H1 (cell line): ENCODE results near the gene MPDU1. TPM values are rescaled to one million over a fixed set of nuclear protein-coding genes. Genes with fewer than 3 reads are reported as not detected.
A peak's percentile ranks its signal among the peaks of the same experiment; 100 is the strongest.

ENCODE experiments used
- CTCF ChIA-PET: fragments of 300-600 bp; sonication (Branson Sonifier 250); formaldehyde crosslinking; loops from one replicate; lab custom pipeline; 2021; ENCODE audit not compliant: partially characterized antibody; lab: Charles Lee
- POLR2A ChIA-PET: fragments of 300-600 bp; sonication (Branson Sonifier 250); formaldehyde crosslinking; loops from one replicate; lab custom pipeline; 2021; ENCODE audit warnings: inconsistent platforms; ENCODE audit not compliant: partially characterized antibody; lab: Charles Lee
- DNase-seq, 2 experiments: peaks; one replicate each; pipeline versions ENCODE4 v3.0.0 to v3.0.0-alpha.2; 2010 to 2022; ENCODE audit warnings: low spot score in 2 of 2, low read depth in 1 of 2, mixed read lengths in 1 of 2
- FAIRE-seq: peaks from 2 replicates; lab custom pipeline; 2011; peaks lifted over from hg19 to GRCh38; lab: Jason Lieb, UNC
- H2AFZ ChIP-seq: 2 replicates; pipeline ENCODE4 v1.8.1; 2012; ENCODE audit warnings: low read length, inconsistent platforms
- H2AK5ac ChIP-seq: 2 replicates; pipeline ENCODE4 v1.6.1; 2013; ENCODE audit warnings: low read depth, low read length
- H2BK120ac ChIP-seq: replicated peaks from 2 replicates; pipeline ENCODE3; 2013; ENCODE audit warnings: low read depth, low read length, inconsistent platforms
- H2BK12ac ChIP-seq: 2 replicates; pipeline ENCODE4 v1.6.1; 2013; ENCODE audit warnings: low read depth, low read length
- H2BK15ac ChIP-seq: 2 replicates; pipeline ENCODE4 v1.6.1; 2013; ENCODE audit warnings: low read length
- H2BK20ac ChIP-seq: 2 replicates; pipeline ENCODE4 v1.6.1; 2013; ENCODE audit warnings: low read length
- H2BK5ac ChIP-seq: 2 replicates; pipeline ENCODE4 v1.6.1; 2013; ENCODE audit warnings: low read depth, low read length
- H3K14ac ChIP-seq: 2 replicates; pipeline ENCODE4 v1.6.1; 2013; ENCODE audit warnings: inconsistent platforms; ENCODE audit not compliant: insufficient read length
- H3K18ac ChIP-seq: 2 replicates; pipeline ENCODE4 v1.6.1; 2013; ENCODE audit warnings: low read length; ENCODE audit errors: extremely low read depth
- H3K23ac ChIP-seq: 2 replicates; pipeline ENCODE4 v1.6.1; 2013; ENCODE audit warnings: inconsistent platforms; ENCODE audit not compliant: insufficient read length
- H3K23me2 ChIP-seq: 2 replicates; pipeline ENCODE4 v1.6.1; 2013; ENCODE audit warnings: low read depth, low read length
- H3K27ac ChIP-seq: 2 replicates; pipeline ENCODE4 v1.6.1; 2011; ENCODE audit warnings: low read depth, low read length, inconsistent platforms
- H3K27me3 ChIP-seq, 4 experiments: replicated peaks in 1 of 4; 1 replicate in 1 of 4; 2 replicates in 3 of 4; pipeline versions ENCODE4 v1.6.1 to v1.8.1; 2011 to 2013; ENCODE audit warnings: low read length in 3 of 4, mild to moderate bottlenecking in 3 of 4, inconsistent platforms in 2 of 4, mixed read lengths in 2 of 4, moderate library complexity in 1 of 4; ENCODE audit not compliant: control insufficient read depth in 3 of 4, insufficient read depth in 3 of 4; ENCODE audit errors: extremely low read depth in 1 of 4
- H3K36me3 ChIP-seq, 4 experiments: 2 replicates each; pipeline versions ENCODE4 v1.6.1 to v1.8.1; 2011 to 2013; ENCODE audit warnings: mild to moderate bottlenecking in 4 of 4, low read length in 3 of 4, moderate library complexity in 2 of 4, control low read depth in 1 of 4, inconsistent platforms in 1 of 4; ENCODE audit not compliant: insufficient read depth in 4 of 4, control insufficient read depth in 2 of 4
- H3K4ac ChIP-seq: replicated peaks from 2 replicates; pipeline ENCODE3; 2013; ENCODE audit warnings: low read length, low read depth, mixed read lengths, inconsistent platforms; ENCODE audit not compliant: insufficient read length
- H3K4me1 ChIP-seq, 4 experiments: replicated peaks in 1 of 4; 1 replicate in 1 of 4; 2 replicates in 3 of 4; pipeline versions ENCODE4 v1.6.1 to v1.8.1; 2011 to 2013; ENCODE audit warnings: low read length in 3 of 4, inconsistent platforms in 2 of 4, mixed read lengths in 1 of 4; ENCODE audit not compliant: insufficient read depth in 4 of 4, control insufficient read depth in 3 of 4
- H3K4me2 ChIP-seq, 2 experiments: 2 replicates each; pipeline versions ENCODE4 v1.6.1 to v1.8.1; 2011 to 2013; ENCODE audit warnings: low read depth in 2 of 2, low read length in 2 of 2, control low read depth in 1 of 2, inconsistent platforms in 1 of 2, mild to moderate bottlenecking in 1 of 2; ENCODE audit not compliant: insufficient read depth in 1 of 2
- H3K4me3 ChIP-seq, 4 experiments: fragments of 200-600, 300-600 bp in 1 of 4; sonication (generic), shearing (Covaris generic), sonication (Bioruptor Twin) in 1 of 4; 2 replicates each; pipeline versions ENCODE4 v1.5.1 to v1.8.1; 2011 to 2016; ENCODE audit warnings: low read length in 4 of 4, low read depth in 3 of 4, control low read depth in 2 of 4, inconsistent platforms in 2 of 4, mild to moderate bottlenecking in 2 of 4, mixed read lengths in 1 of 4, moderate library complexity in 1 of 4; ENCODE audit not compliant: insufficient read depth in 2 of 4; ENCODE audit errors: extremely low read depth in 1 of 4
- H3K56ac ChIP-seq: replicated peaks from 2 replicates; pipeline ENCODE3; 2013; ENCODE audit warnings: low read depth, mild to moderate bottlenecking, mixed read lengths, low read length, inconsistent platforms; ENCODE audit not compliant: insufficient read length
- H3K79me1 ChIP-seq: 2 replicates; pipeline ENCODE4 v1.6.1; 2013; ENCODE audit warnings: low read depth, low read length, control low read depth
- H3K79me2 ChIP-seq, 2 experiments: 2 replicates each; pipeline versions ENCODE4 v1.6.1 to v1.8.1; 2012 to 2013; ENCODE audit warnings: low read length in 2 of 2, mild to moderate bottlenecking in 2 of 2, inconsistent platforms in 1 of 2; ENCODE audit not compliant: insufficient read depth in 2 of 2, control insufficient read depth in 1 of 2
- H3K9ac ChIP-seq, 4 experiments: replicated peaks in 1 of 4; 1 replicate in 1 of 4; 2 replicates in 3 of 4; pipeline versions ENCODE4 v1.6.1 to v1.8.1; 2011 to 2013; ENCODE audit warnings: low read depth in 3 of 4, low read length in 3 of 4, control low read depth in 2 of 4, mild to moderate bottlenecking in 2 of 4, moderate library complexity in 2 of 4, inconsistent platforms in 1 of 4; ENCODE audit errors: extremely low read depth in 1 of 4
- H3K9me3 ChIP-seq, 2 experiments: 2 replicates each; pipeline versions ENCODE4 v1.6.1 to v1.8.1; 2012 to 2013; ENCODE audit warnings: mild to moderate bottlenecking in 2 of 2, moderate library complexity in 2 of 2, control low read depth in 1 of 2, inconsistent platforms in 1 of 2, low read depth in 1 of 2, low read length in 1 of 2, mixed read lengths in 1 of 2; ENCODE audit not compliant: insufficient read depth in 2 of 2
- H4K20me1 ChIP-seq, 2 experiments: replicated peaks in 1 of 2; 2 replicates each; pipeline versions ENCODE3 to v1.8.1; 2011 to 2013; ENCODE audit warnings: inconsistent platforms in 2 of 2, low read length in 2 of 2, mild to moderate bottlenecking in 1 of 2; ENCODE audit not compliant: insufficient read depth in 2 of 2, control insufficient read depth in 1 of 2
- H4K5ac ChIP-seq: 2 replicates; pipeline ENCODE4 v1.6.1; 2013; ENCODE audit warnings: low read length, low read depth, mixed read lengths, inconsistent platforms; ENCODE audit not compliant: insufficient read length
- H4K8ac ChIP-seq: 2 replicates; pipeline ENCODE4 v1.8.0; 2013; ENCODE audit warnings: mild to moderate bottlenecking, moderate library complexity, low read length, inconsistent platforms; ENCODE audit not compliant: insufficient read depth; ENCODE audit errors: extremely low read depth
- H4K91ac ChIP-seq: replicated peaks from 2 replicates; pipeline ENCODE3; 2013; ENCODE audit warnings: low read length, mixed read lengths, inconsistent platforms; ENCODE audit not compliant: insufficient read length
- BCL11A ChIP-seq, 2 experiments: IDR thresholded peaks; one replicate each; pipeline ENCODE4 v1.6.1; 2011; ENCODE audit warnings: low read depth in 2 of 2, low read length in 2 of 2, mild to moderate bottlenecking in 2 of 2
- CHD2 ChIP-seq: IDR thresholded peaks from 2 replicates; pipeline ENCODE4 v1.6.1; 2012; ENCODE audit warnings: low read length, improper control_type of control experiment
- CREB1 ChIP-seq: IDR thresholded peaks from 2 replicates; pipeline ENCODE4 v1.6.1; 2012; ENCODE audit warnings: inconsistent platforms
- POLR2A ChIP-seq, 2 experiments: IDR thresholded peaks; 1 replicate in 1 of 2; 2 replicates in 1 of 2; pipeline ENCODE4 v1.6.1; 2011; ENCODE audit warnings: low read depth in 2 of 2, low read length in 2 of 2, mild to moderate bottlenecking in 2 of 2; ENCODE audit errors: control extremely low read depth in 1 of 2
- POLR2AphosphoS5 ChIP-seq: IDR thresholded peaks from 2 replicates; pipeline ENCODE4 v1.6.1; 2011; ENCODE audit warnings: low read depth, low read length
- SAP30 ChIP-seq: fragments of 300-600 bp; sonication (generic); IDR thresholded peaks from 2 replicates; pipeline ENCODE4 v1.7.1; 2012; ENCODE audit warnings: low read length, moderate library complexity, mild to moderate bottlenecking, inconsistent platforms; ENCODE audit not compliant: insufficient read depth, insufficient replicate concordance
- SIRT6 ChIP-seq: IDR thresholded peaks from one replicate; pipeline ENCODE4 v1.7.1; 2012; ENCODE audit warnings: low read length, inconsistent platforms
- SP1 ChIP-seq: IDR thresholded peaks from 2 replicates; pipeline ENCODE4 v1.6.1; 2011; ENCODE audit warnings: low read depth, low read length
- SP4 ChIP-seq: IDR thresholded peaks from 2 replicates; pipeline ENCODE4 v1.6.1; 2012; ENCODE audit warnings: low read length, inconsistent platforms
- SRF ChIP-seq: IDR thresholded peaks from 2 replicates; pipeline ENCODE4 v1.6.1; 2011; ENCODE audit warnings: mild to moderate bottlenecking, low read depth, low read length, moderate library complexity
- SUZ12 ChIP-seq: fragments of 200-600 bp; sonication (generic); IDR thresholded peaks from 2 replicates; pipeline ENCODE4 v1.6.1; 2012; ENCODE audit warnings: mild to moderate bottlenecking, inconsistent platforms, low read length, moderate library complexity, mixed read lengths
- TAF7 ChIP-seq: optimal IDR thresholded peaks from 2 replicates; pipeline ENCODE3; 2011; ENCODE audit warnings: low read depth, mild to moderate bottlenecking, inconsistent platforms, low read length, moderate library complexity, borderline replicate concordance
- ZNF274 ChIP-seq: IDR thresholded peaks from 2 replicates; pipeline ENCODE4 v1.7.0; 2012; ENCODE audit warnings: low read length, borderline replicate concordance; ENCODE audit errors: extremely low read depth
- WGBS, 2 experiments: shearing (Covaris generic) in 1 of 2; methylation state at CpG; one replicate each; pipeline versions ENCODE4 v1.1.6 to v1.1.7; 2013 to 2015; ENCODE audit warnings: low lambda C conversion rate in 2 of 2, mixed read lengths in 2 of 2, inconsistent platforms in 1 of 2, low coverage in 1 of 2, missing lambda C conversion rate in 1 of 2; ENCODE audit not compliant: insufficient replicate concordance in 2 of 2, insufficient coverage in 1 of 2, insufficient read length in 1 of 2; ENCODE audit errors: extremely low coverage in 1 of 2, missing lambda C conversion rate in 1 of 2; 5-methylcytosine and 5-hydroxymethylcytosine counted together
- polyA plus RNA-seq, 7 experiments: library from polyadenylated mRNA; depleted of rRNA in 3 of 7; stranded (reverse) in 5 of 7; unstranded in 2 of 7; fragments of >200 nt in 5 of 7; fragments of 200-250 nt in 2 of 7; gene quantifications; 1 replicate in 5 of 7; 2 replicates in 1 of 7; 4 replicates in 1 of 7; pipeline versions ENCODE4 v1.2.1 to v1.2.3, GENCODE V29; 2011 to 2013; ENCODE audit warnings: missing spikeins in 2 of 7, mixed read lengths in 2 of 7
- total RNA-seq: library from RNA; stranded (reverse); fragmentation: NEBNext Ultra II Directional; extraction: Animal tissue kit (Norgen Biotek cat#: 25700); gene quantifications from 2 replicates; pipeline ENCODE4 v1.2.1, GENCODE V29; 2021

MPDU1 gene
- total and polyA plus RNA-seq, 2 of the 8 experiments (the other 6 are each of a cell fraction or from before 2014, with no cell fraction given) = 63.2 to 142 TPM

DNA sequence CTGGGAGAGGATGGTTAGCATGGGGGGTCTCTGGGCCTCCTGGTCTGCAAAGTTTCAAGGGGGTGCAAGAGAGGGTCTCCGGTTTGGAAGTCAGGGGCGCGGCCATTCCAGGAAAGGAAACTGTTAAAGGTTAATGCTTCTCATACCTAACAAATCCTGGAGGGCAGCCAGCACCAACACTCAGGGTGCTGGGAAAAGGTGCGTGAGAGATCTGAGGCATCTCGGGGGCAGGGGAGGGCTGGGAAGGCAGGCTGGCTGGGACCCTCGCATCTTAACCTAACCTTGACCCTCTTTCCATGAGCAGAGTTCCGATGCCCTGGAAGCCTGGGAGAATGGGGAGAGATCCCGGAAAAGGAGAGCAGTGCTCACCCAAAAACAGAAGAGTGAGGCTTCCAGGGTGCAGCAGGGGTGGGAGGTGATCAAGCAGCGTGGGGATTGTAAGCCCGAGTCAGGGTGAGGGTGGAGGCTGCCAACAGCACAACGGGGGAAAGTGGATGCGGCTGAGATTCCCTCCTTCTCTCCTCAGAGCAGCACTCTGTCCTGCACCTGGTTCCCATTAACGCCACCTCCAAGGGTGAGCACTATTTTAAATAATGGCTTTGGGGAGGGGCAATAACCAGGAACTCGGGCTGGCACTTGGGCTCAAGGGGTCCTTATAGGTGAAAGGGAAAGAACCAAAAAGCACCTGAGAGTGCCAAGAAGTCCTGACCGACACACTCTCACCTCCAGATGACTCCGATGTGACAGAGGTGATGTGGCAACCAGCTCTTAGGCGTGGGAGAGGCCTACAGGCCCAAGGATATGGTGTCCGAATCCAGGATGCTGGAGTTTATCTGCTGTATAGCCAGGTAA, 24.1 kb upstream of the MPDU1 start:
- DNase-seq = no peak
- 89% methylated on average over 17 of the region's 18 CpGs; no CpG with 5 or more reads in 1 of the 2 experiments for WGBS, 2 experiments
- POLR2A ChIA-PET = interaction anchor here (0.7 to 37.5 kb wide), 21 partner anchors 23 to 298 kb away, joined by 3 to 1144 read pairs (median 7); partner anchors contain the start of genes CD68, CLDN7, GPS2 and MPDU1
- TF ChIP-seq SIRT6 (no peak), BCL11A (IDR thresholded peaks at IDR 0.05; ENCODE audit: low read depth in 2 of 2, low read length in 2 of 2) (no peak), SAP30 (no peak), SP1 (no peak), CREB1 (no peak), ZNF274 (no peak), CHD2 (no peak), POLR2AphosphoS5 (no peak), SRF (no peak), POLR2A (IDR thresholded peaks at IDR 0.05; ENCODE audit: control extremely low read depth in 1 of 2, low read depth in 2 of 2, low read length in 2 of 2) (no peak), SP4 (no peak), SUZ12 (no peak), TAF7 (no peak)

More for the DNA sequence above, 24.1 kb upstream of the MPDU1 start:
- H3K23me2 ChIP-seq = peaks cover 6% of the 10 kb centered on the region; the same call in 1 of the 2 replicates
- H2BK20ac ChIP-seq = 0 out of 2 replicates have a peak overlapping the region, but pooled peaks have one; percentile 41
- H3K27ac ChIP-seq = no peak overlapping the region
- no peak overlapping the region for H4K5ac ChIP-seq
- FAIRE-seq = no peak
- H4K91ac ChIP-seq = peak overlapping the region; percentile 2
- peak overlapping the region; percentile 48; the same call in 1 of the 2 replicates for H3K18ac ChIP-seq
- no peak overlapping the region for H3K56ac ChIP-seq
- peak overlapping the region in 2 of 4 experiments; percentile 69 to 96; a peak in 2 of 8 replicates for H3K4me3 ChIP-seq
- no peak overlapping the region for H3K4ac ChIP-seq
- no peak overlapping the region for H3K23ac ChIP-seq
- no peak overlapping the region for H2BK5ac ChIP-seq
- CTCF ChIA-PET = interaction anchor here (0.6 to 12.7 kb wide), 69 partner anchors 11 to 513 kb away, joined by 3 to 251 read pairs (median 5); partner anchors contain the start of genes ACAP1, CHRNB1, KCTD11 and NEURL4
- peak overlapping the region; percentile 63; the same call in 1 of the 2 replicates for H2BK12ac ChIP-seq
- peaks cover 9% of the 10 kb centered on the region for H3K79me1 ChIP-seq
- no peak overlapping the region for H3K9ac ChIP-seq
- peak overlapping the region; percentile 49 to 96; a peak in 3 of 4 replicates for H3K4me2 ChIP-seq
- H3K79me2 ChIP-seq = peaks cover 4 to 22% of the 10 kb centered on the region in 2 experiments; a peak in 3 of 4 replicates
- H2AFZ ChIP-seq = no peak overlapping the region
- peaks cover 0 to 1% of the 10 kb centered on the region in 2 experiments for H4K20me1 ChIP-seq
- peaks cover 11 to 45% (median 26%) of the 10 kb centered on the region in 4 experiments for H3K4me1 ChIP-seq
- H2BK15ac ChIP-seq = peak overlapping the region; percentile 29; the same call in 1 of the 2 replicates
- H3K36me3 ChIP-seq = peaks cover 9 to 12% (median 9%) of the 10 kb centered on the region in 4 experiments; a peak in 7 of 8 replicates
- H3K9me3 ChIP-seq = no peaks in the 10 kb centered on the region
- no peak overlapping the region for H3K14ac ChIP-seq
- peak overlapping the region; percentile 18 for H2AK5ac ChIP-seq
- no peak overlapping the region for H2BK120ac ChIP-seq
- no peak overlapping the region for H4K8ac ChIP-seq
- no peaks in the 10 kb centered on the region for H3K27me3 ChIP-seq
